Measurements from ENCODE around the gene CCDC124. TPM values are rescaled to one million over a fixed set of nuclear protein-coding genes. Genes with fewer than 3 reads are reported as not detected.

Gene CCDC124
- total and polyA plus RNA-seq, 10 of the 15 experiments (the other 5 are each of a cell fraction or from before 2014, with no cell fraction given), result 3.7 to 184 (median 51.8) TPM

- Histone ChIP-seq H3K9me3 (replicated peaks; ENCODE audit: control insufficient read depth, insufficient read depth, low read length) (no peaks in the 10 kb centered on the region), H3K27ac (ENCODE audit: control insufficient read depth, insufficient read depth) (no peak overlapping the region), H3K36me3 (ENCODE audit: control insufficient read depth in 2 of 2, insufficient read depth in 2 of 2, low read length in 1 of 2) (no peaks in the 10 kb centered on the region; a peak in 3 of 4 replicates), H3K4me2 (ENCODE audit: control insufficient read depth, insufficient read depth) (no peak overlapping the region), H2AFZ (ENCODE audit: control insufficient read depth, low read depth, low read length) (no peak overlapping the region), H3K4me3 (no peak overlapping the region), H3K79me2 (ENCODE audit: control insufficient read depth, insufficient read depth, low read length) (no peaks in the 10 kb centered on the region), H3K9ac (ENCODE audit: control insufficient read depth, insufficient read depth, low read length) (no peak overlapping the region), H4K20me1 (ENCODE audit: control insufficient read depth, insufficient read depth) (no peaks in the 10 kb centered on the region), H3K4me1 (ENCODE audit: control insufficient read depth, insufficient read depth, low read length) (peaks cover 14% of the 10 kb centered on the region), H3K27me3 (replicated peaks in 1 of 2; ENCODE audit: control insufficient read depth in 2 of 2, insufficient read depth in 2 of 2, low read length in 1 of 2) (no peaks in the 10 kb centered on the region)
- TF ChIP-seq KLF5 (IDR thresholded peaks at IDR 0.05; ENCODE audit: partially characterized antibody) (no peak), GATAD2B (conservative IDR thresholded peaks at IDR 0.05; ENCODE audit: low read depth) (no peak), ZNF622 (IDR thresholded peaks at IDR 0.05) (no peak), SP1 (IDR thresholded peaks at IDR 0.05; ENCODE audit: low read depth, low read length) (no peak), ETV6 (conservative IDR thresholded peaks at IDR 0.05 in 1 of 2, IDR thresholded peaks at IDR 0.05 in 1 of 2; ENCODE audit: borderline replicate concordance in 1 of 2, low read depth in 1 of 2) (no peak), E4F1 (IDR thresholded peaks at IDR 0.05; ENCODE audit: borderline replicate concordance, partially characterized antibody) (no peak)
- ChIA-PET POLR2A (no interaction called here), RAD21 (ENCODE audit: unreplicated experiment) (interaction anchor here (1.3 to 1.5 kb wide), 2 partner anchors 12 to 85 kb away, joined by 3 to 5 read pairs; partner anchors contain the start of gene CCDC124), CTCF (interaction anchor here (1.0 to 5.5 kb wide), 3 partner anchors 10 to 94 kb away, joined by 3 to 62 read pairs (median 4); no protein-coding TSS in a partner anchor), SMC1A (ENCODE audit: uncharacterized antibody, unreplicated experiment) (no interaction called here)
- 96% methylated on average over 4 of the region's 4 CpGs for WGBS (ENCODE audit: insufficient coverage, insufficient replicate concordance, low lambda C conversion rate, missing lambda C conversion rate)
- intact Hi-C loops (cut with micrococcal nuclease; ENCODE audit: unreplicated experiment) (no loop called here), in situ Hi-C loops (cut with MboI) (loop anchor here (10.0 kb wide), 1 partner anchor 50 kb away; no protein-coding TSS in a partner anchor)
- BruUV-seq (replicated peaks), result no TSS peak
- ATAC-seq (no peak), DNase-seq (ENCODE audit: low read depth, low spot score) (no peak), FAIRE-seq (no peak)
These were observed 11.5 kb downstream of the CCDC124 start for GRCh38 chr19:17944301-17944700.
